CD4-positive, alpha-beta T cell treated with Interleukin-21 for 1 hour (primary cell): ENCODE measurements around the gene ST6GALNAC5.
"Not testable (repeated sequence)": the region's sequence is repeated elsewhere in the genome, so short reads cannot be mapped to it uniquely, and the experiment has no call there.

Experiments
- DNase-seq: peaks from one replicate; pipeline ENCODE4 v3.0.0-alpha.2; 2020

Gene ST6GALNAC5

DNA sequence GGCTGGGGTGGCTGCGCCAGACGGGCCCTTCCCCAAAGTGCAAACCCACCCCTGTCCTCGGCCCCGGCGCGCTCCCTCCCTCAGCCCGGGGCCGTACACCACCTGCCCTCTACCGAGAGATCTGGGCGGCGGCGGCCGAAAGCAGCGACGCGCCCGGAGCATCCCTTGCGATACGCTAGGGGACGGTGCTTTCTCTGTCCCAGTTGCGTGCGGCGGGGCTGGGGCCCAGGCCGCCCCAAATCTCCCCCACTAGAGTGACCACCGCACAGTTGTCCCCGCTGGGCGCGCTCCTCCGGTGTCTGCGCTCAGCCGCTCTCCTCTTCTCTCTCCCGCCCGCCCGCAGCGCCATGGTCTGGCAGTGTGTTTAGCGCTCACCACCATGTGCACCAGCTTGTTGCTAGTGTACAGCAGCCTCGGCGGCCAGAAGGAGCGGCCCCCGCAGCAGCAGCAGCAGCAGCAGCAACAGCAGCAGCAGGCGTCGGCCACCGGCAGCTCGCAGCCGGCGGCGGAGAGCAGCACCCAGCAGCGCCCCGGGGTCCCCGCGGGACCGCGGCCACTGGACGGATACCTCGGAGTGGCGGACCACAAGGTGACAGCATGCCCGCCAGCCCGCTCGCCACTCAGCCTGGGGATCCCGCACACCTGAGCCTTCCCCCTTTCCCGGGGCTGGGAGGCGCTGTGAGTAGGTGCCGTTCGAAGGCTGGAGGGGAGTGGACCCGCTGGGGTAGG, 1.0 kb downstream of the ST6GALNAC5 start:
- no peak for DNase-seq

DNA sequence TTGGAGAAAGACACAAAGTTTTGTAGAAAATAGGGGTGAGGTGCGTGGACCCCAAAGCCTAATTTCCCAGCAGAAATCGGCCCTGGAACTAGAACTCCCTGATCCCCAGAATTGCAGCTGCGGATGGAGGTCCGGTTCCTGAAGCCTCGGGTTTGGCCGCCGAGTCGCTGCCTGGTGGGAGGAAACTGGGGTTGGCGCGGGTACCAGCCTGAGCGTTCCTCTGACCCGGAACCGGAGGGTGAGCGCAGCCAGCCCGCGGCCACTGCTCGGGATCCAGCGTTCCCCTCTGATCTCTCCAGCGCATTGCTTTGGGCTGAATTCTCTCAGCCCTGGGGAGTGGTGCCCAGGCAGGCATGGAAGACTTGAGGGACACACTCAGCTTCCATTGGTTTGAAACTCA, 1.6 kb downstream of the ST6GALNAC5 start:
- DNase-seq: no peak

GRCh38 chr1:76870037-76870436, 2.8 kb downstream of the ST6GALNAC5 start:
- no peak for DNase-seq

DNA sequence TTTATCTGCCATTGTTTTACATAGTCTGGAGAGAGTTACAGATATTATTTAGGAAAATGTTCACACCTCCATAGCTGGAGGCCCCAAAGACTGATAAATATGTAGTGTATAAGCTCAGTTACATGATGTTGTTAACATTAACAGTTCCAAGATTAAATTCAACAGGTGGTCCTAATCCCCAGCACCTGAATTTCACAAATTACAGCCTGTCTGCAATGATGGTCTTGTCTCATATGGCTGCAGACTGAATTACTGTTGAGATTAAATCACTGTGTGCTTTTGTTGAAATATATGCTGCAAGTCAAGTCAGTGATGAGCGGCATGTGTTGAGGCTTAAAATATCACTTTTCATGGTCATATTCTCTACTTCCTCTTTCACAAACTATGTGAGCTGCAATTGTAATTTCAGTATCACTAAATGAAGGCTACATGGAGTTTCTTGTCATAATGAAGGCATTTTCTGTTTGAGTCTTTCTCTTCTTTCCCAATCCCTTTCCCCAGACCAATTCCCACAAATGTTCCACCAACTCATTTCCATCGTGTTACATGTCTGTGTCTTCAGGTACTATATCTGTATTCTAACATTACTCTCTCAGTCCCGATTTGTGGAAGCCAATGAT, 4.2 kb downstream of the ST6GALNAC5 start:
- no peak for DNase-seq

DNA sequence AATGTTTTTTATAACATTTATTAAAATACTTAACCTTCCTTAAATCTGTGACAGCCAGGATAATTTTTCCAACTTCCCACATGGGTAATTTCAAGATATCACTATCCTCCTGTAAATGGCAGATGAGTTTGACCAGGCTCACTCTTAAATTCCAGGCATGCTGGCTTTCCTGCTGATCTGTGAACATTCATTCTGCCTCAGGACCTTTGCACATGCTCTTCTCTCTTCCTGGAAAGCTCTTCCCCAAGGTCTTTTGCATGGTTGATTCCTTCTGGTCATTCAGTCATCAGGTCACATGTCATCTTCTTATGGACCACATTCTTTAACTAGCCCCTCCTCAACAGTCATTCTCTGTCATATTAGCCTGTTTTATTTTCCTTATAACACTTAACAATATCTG, 5.7 kb downstream of the ST6GALNAC5 start:
- no peak for DNase-seq

DNA sequence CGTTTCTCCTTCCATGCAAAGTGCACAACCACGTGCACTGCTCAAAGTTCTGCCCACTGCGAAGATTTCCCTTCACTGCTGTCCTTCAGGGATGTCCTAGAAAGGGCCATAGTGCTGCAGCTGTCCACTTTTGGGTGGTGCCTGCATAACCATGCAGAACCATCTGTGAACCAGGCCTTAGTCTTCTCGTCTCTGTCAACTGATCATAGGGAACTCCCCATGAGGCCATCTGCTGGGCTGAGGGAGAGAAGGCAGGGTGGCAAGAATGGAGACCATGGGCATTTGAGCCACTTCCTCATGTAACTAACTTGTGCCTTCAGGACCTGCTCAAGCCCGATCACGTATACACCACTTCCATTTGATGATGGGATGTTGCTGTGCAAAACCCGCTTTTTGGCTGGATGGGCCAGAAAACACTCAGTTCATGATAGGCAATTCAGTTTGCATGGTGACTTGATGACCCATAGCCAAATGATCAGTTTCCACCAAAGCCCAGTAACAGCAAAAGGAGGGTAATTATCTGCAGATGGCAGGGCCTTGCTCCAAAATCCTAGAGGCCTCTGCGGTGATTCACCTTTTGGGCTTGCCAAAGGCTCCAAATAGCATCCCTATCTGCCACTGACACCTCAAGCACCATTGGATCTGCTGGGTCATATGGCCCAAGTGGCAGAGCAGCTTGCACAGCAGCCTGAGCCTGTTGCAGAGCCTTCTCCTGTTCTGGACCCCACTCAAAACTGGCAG, 9.5 kb downstream of the ST6GALNAC5 start:
- no peak for DNase-seq

DNA sequence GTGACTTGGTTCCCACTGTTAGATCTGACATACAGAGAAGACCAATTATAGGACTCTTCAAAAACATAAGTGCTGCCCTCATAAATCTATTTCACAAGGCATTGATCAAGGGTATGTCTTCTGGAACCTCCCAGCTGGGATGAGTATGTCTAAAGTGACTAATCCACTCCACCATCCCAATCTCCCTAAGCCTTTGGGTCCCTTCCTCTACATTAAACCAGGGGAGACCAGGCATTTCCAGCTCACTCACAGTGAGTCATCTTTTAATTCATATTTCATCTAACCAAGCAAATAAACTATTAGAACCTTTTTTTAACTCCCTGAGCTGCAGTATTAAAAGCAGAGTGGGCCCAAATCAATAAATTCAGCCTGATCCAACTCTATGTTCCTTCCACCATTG, 11.7 kb downstream of the ST6GALNAC5 start:
- not testable (repeated sequence) for DNase-seq

DNA sequence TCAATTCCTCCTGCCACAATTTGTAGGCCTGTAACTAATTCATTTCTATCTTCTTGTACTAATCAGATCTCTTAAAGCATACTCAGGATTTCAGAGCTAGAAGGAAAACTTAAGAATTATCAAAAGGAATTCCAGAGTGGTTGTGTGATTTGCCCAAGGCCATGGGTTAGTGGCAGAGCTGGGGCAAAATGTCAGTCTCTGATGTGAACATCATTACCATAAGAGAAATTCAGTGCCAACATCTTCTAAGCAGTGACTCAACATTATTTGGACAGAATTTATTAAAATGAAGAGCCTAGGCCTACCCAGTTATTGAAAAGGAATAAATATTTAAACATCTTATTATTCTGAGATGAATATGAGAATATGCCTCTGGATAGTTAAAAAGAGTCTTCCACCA, 14.5 kb downstream of the ST6GALNAC5 start:
- no peak for DNase-seq

DNA sequence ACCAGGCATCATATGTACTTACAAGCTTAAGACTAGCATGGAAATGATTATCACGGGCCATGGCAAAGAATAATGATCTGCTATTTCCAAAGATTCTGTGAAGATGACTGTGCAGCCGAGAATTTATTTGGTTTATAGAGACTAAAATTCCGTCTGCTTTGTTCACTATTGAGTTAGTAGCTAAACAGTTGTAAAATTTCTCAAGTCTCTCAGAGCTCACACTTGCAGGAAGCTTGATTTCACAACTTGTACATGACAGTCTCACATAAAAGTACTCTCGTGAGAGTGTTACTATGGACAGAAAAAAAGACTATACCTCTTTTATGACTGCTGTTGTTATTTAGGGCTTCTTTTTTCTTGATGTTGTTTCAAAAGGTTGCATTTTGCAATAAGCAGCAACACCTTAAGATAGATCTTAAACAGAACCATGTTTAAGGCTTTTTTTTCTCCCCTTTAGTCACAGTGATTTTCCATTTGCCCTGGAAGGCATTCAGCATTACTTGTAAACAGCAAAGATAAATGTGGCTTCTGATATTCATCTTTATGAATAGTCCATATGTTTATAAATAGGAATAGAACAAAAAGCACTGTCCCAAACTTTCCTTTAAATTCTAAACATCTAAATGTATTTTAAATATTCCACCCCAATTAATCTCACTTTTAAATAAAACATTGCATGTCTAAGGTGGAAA, 24.8 kb downstream of the ST6GALNAC5 start:
- DNase-seq: no peak

GRCh38 chr1:76892675-76893074, 25.4 kb downstream of the ST6GALNAC5 start:
- DNase-seq: no peak

DNA sequence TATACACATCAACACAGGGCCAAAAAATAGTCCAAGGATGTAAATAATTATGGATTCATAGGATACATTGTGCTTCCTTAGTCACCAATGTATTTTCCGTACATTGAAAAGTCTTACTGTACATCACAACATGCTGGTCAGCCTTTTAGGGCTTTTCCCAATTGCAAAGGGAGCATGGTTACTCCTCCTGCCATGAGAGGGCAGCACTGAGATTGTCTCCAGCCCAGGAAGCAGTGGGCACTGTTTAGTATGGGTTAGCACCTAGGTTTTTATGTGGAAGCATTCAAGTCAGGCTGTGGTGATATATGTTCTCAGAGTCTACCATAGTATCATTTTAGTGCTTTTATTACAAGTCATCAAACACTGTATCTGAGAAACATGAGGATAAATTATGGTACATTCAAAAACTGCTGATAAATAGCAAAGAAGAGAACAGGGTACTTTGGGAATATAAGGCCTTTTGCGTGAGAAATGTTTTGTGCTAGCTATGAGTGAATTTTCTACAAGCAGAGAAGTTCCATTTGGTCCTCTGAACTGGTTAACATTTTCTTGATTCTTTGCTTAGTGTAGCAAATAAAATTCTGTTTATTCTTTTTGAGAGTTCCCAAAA, 34.0 kb downstream of the ST6GALNAC5 start:
- DNase-seq: peak; percentile 43

DNA sequence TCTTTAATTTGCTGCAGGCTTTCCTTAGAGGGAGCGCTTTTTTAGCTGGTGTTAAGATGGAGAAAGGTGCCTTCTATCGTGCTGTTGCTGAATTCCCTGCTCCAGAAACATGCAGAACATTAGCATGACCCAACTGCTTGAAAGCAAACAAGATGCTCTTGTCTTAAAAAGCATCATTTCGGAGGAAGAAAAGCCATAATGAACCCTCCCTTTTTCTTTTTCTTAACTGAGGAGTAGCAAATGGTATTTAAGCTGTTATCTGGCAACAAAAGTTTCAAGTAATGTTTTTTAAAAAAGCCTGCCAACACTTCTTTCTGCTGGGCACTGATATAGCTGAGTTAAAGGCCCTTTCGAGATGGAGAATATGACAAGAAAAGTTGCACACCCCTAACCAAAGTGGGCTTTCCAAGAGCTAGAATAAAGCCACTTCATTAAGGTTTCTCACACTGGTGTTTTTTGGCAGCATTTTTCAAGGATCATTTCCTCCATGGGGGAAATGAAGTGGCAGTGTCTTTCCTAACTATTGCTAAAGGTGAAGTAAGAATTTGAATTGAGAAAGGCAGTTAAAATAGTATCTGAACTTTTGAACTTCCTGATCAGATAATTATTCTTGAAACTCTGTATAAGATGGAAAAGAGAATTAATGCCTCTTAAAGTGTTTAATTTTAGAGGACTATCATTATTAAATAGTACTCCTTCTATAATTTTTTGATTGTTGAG, 38.8 kb downstream of the ST6GALNAC5 start:
- DNase-seq: no peak

DNA sequence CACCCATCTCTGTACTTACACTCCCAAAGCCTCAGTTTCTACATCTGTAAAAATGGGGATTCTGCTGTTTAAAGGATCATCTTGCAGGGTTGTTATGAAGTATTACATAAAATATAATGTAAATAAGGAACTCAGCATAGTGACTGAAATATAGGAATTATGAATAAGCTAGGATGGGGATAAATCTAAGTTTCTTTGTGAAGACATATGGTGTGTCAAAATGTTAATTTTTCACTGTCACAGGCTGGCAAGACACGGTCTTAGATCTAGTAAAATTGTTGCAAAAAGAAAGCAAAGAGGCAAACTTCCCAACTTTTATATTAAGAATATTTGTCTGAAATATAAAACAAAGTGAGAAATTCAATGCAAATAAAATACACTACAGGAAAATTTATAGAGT, 42.0 kb downstream of the ST6GALNAC5 start:
- no peak for DNase-seq

GRCh38 chr1:76919085-76919484, 51.8 kb downstream of the ST6GALNAC5 start:
- no peak for DNase-seq

DNA sequence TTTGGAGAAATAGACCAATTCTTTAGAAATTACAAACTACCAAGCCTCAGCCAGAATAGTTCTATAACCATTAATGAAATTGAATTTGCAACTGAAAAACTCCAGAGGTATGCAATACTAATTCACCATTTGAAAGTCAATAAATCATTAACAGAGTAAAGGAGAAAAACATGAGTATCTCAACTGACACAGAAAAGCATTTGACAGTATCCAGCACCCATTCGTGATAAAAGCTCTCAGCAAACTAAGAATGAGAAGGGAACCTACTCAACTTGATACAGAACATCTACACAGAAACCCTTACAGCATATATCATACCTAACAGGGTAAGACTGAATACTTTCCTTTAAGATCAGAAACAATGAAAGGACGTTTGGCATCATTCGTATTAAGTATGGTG, 54.3 kb downstream of the ST6GALNAC5 start:
- no peak for DNase-seq

- no peak for DNase-seq
Measured at GRCh38 chr1:76925825-76926224, 58.5 kb downstream of the ST6GALNAC5 start.

DNA sequence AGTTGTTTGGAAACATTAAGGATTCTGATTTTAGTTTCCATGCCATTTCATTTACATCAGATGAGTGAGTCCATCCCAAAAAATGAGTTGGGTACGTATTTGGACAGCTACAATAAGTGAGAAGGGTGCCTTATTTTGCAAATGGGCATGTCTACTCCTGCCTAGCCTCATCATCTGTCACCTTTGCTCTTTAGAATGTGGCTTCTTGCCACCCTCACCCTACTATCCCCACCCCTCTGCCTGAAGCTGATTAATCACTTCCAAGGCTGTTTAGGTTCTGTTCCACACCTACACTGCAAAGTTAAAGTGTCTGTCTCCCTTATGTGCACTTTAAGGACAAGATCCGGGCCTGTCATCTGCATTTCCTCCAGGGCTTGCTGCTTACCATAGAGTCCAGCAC, 61.2 kb downstream of the ST6GALNAC5 start:
- DNase-seq: no peak

GRCh38 chr1:76929136-76929535, 61.9 kb downstream of the ST6GALNAC5 start:
- no peak for DNase-seq

DNA sequence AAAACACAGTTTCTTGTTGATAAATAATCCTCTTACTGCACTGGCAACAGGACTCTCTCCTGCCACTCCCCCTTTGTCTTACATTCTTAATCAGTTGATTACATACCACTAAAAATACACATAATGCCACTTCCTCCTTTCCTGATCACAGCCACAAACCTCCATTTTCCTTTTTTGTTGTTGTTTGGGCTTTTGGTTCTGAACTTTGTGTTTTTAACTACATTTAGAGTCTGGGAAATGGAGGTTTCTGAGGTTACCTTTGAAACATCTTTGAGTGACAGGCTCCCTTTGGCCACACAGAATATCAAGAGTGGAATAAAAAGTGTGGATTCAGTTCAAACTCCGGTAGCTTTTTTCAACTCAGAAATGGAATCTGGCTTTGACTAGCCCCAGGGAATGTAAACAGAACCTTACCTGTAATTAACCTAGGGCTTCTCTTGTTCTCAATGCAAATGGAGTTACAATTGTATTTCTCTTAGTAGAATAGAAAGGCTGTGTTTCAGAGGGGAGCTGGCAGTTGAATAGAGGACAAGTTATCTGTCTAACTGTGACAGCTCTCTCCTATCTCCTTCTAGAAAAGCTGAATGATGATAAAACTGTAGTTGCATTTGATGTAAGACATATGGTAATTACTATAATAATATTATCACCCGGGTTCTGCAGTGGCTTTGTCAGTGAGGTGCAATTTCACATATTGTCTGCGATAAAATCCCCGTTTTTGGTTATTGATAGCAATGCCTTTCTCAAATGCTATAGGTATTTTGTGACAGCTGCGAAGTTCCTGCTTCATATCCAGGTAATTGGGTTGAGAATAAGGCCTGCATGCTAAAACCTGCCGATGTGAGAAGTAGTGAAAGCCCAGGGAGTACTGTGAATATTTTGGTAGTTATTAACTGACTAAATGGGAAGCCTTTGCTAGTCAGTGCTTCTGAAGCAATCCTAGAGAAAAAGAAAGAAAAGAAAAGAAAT, 66.9 kb downstream of the ST6GALNAC5 start:
- DNase-seq: no peak

GRCh38 chr1:76938304-76938703, 71.0 kb downstream of the ST6GALNAC5 start:
- no peak for DNase-seq
